Left cardiac atrium (tissue), 4 donors: ENCODE data around the gene WDTC1. TPM values are rescaled to one million over a fixed set of nuclear protein-coding genes. Genes with fewer than 3 reads are reported as not detected.
A peak's percentile ranks its signal among the peaks of the same experiment; 100 is the strongest.

ENCODE experiments used
- ATAC-seq, 2 donors: fragments of 200-7000 bp; cut with Tn5 transposase; one replicate each; pipeline ENCODE4 v1.9.1; 2020; ENCODE audit warnings: mild to moderate bottlenecking in 2 of 2, moderate library complexity in 2 of 2
- DNase-seq: peaks from one replicate; pipeline ENCODE4 v3.0.0-alpha.2; 2020
- intact Hi-C, 2 donors: fragments of 100-400 bp; cut with DNase I; formaldehyde crosslinking; loops; one replicate each; pipeline versions ENCODE4 v1.14.1 to v1.15.1; 2022 to 2023
- total RNA-seq, 2 donors: library from RNA; stranded (reverse); fragmentation: NEBNext Ultra II Directional; extraction: Animal tissue kit (Norgen Biotek cat#: 25700); gene quantifications; one replicate each; pipeline ENCODE4 v1.2.1, GENCODE V29; 2021
- donor health status: DM: no; HTN: yes; CAD: no.
- donor health status: DM: no; HTN: yes; CAD: no; lungs with severe emphysema.
- donor health status: DM: yes; HTN: yes; CAD: no.
- donor health status: Dilated cardiomyopathy.

The WDTC1 gene
- total RNA-seq, 2 donors from 2014 or later, result 50.6 to 54.2 TPM

- intact Hi-C loops, result loop anchor here in 1 of 2 donors (5.0 kb wide), 1 partner anchor 44 kb away; no protein-coding TSS in a partner anchor
Observed at GRCh38 chr1:27346357-27346756, 111.9 kb downstream of the WDTC1 start.

DNA sequence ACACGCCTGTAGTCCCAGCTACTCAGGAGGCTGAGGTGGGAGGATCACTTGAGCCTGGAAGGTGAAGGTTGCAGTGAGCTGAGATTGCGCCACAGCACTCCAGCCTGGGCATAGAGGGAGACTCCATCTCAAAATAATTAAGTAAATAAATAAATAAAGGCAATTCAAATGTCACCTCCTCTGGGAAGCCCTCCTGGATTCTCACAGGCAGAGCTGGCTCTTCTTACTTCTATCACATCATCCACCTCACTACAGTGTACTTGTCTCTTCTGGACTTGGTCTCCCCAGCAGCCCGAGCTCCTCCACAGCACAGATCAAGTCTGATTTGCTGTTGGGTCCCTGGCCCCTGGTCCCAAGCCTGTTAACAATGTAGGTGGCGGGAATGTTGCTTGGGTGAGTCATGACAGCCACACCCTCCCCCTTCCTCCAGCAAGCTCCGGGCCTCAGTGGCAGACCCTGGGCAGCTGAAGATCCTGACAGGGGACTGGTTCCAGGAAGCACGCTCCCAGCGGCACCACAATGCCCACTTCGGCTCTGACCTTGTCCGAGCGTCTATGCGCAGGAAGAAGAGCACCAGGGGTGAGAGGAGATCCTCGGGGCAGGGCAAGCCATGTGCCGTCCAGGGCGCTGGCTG lies 112.7 kb downstream of the WDTC1 start:
- no peak for DNase-seq
- no peak for ATAC-seq
- intact Hi-C loops, result loop anchor here in 1 of 2 donors (5.0 kb wide), 1 partner anchor 45 kb away; no protein-coding TSS in a partner anchor

More at GRCh38 chr1:27346357-27346756, 111.9 kb downstream of the WDTC1 start:
- ATAC-seq (no peak), DNase-seq (no peak)

DNA sequence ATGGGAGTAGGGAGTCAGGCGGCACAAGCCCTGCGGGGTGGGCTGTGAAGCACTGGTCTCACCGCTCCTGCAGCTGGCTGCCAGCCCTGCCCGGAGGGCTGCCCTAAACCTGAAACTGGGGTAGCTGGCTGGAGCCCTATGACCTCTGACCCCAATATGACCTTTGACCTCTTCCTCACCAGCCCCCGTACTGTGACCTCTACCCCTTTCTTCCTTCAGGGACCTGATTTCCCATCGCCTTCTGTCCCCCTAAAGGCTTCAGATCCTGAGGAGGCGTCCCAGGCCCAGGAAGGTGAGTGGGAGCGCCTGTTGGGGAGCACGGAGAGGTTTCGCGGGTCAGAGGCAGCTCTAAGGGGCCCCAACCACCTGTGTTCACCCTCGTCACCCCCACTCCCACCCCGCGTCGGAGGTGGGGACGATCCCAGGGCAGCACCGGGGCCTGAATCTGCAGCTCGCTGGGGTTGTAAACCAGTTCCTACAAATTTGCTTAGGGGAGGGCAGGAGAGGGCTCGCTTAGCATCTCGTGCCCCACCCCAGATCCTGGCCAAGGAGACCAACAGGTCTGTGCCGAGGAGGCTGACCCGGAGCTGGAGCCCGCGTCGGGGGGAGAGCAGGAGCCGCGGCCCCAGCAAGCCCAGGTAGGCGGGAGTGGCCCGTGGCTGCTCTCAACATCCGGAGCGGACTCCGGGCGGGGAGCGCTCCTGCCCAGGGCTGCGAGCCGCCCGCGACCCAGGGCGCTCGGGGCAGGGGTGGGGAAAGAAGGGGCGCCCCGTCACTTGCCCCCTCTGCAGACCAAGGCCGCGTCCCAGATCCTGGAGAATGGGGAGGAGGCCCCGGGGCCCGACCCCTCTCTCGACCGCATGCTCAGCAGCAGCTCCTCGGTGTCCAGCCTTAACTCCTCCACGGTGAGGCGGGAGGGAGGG lies 114.7 kb downstream of the WDTC1 start:
- ATAC-seq (peak; percentile 42 to 56), DNase-seq (no peak)
- intact Hi-C loops, result loop anchor here in 1 of 2 donors (5.0 kb wide), 1 partner anchor 47 kb away; no protein-coding TSS in a partner anchor

- intact Hi-C loops, result loop anchor here in 1 of 2 donors (5.0 kb wide), 1 partner anchor 48 kb away; no protein-coding TSS in a partner anchor
- ATAC-seq (peak; percentile 80 to 83), DNase-seq (peak; percentile 75)
Observed at GRCh38 chr1:27349784-27350662, 115.6 kb downstream of the WDTC1 start.

- intact Hi-C loops, result no loop called here
- ATAC-seq (peak; percentile 36 to 50), DNase-seq (peak; percentile 71)
Observed at GRCh38 chr1:27350663-27351540, 116.5 kb downstream of the WDTC1 start.

DNA sequence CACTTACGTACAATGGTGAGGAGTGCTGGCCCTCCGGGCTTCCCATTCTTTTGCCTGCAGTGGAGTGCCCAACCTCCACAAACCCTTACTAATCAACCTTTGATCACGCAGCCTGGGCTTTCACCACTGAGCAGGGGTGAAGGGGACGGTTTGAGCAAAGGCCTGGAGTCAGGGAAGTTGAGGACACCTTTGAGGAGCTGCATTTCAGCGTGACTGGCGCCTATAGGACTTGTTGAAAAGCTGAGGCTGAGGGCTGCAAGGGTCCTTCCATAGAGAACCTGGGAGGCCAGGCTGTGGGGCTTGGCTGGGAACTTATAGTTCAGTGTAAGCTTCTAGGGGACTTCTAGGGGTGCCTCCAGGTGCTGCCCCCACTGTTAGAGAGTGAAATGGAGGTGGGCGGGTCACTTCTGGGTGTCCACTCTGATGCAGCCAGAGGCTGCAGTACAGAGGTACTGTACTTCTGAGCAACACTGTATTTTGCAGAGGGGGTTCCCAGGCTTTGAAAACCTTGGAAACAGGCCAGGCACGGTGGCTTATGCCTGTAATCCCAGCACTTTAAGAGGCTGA lies 117.2 kb downstream of the WDTC1 start:
- intact Hi-C loops, result no loop called here
- DNase-seq (no peak), ATAC-seq (no peak)

GRCh38 chr1:27353166-27353565 lies 118.7 kb downstream of the WDTC1 start:
- DNase-seq (no peak), ATAC-seq (no peak)
- intact Hi-C loops, result no loop called here

DNA sequence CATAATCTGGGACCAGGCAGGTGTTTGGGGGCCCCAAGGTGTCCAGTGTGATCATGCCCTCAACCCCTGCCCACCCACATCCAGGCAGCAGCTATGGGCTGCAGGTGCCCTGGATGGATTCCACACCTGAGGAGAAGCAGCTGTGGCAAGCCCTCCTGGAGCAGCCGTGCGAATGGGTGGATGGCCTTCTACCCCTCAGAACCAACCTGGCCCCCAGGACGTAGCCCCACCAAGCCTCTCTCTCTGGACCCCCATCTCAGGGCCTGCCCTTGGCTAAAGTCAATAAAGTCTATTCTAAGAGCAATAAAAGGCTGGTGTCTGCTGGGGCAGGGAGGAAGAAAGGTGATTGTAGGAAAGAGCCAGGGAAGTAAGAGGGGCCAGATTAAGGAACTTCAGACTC lies 119.2 kb downstream of the WDTC1 start:
- intact Hi-C loops, result no loop called here
- DNase-seq, result no peak

GRCh38 chr1:27355683-27356082 lies 121.3 kb downstream of the WDTC1 start:
- intact Hi-C loops, result loop anchor here in 1 of 2 donors (5.0 kb wide), 1 partner anchor 37 kb away; the partner anchor contains the start of gene GPR3
- DNase-seq, result no peak

More for the DNA sequence above, 119.2 kb downstream of the WDTC1 start:
- no peak for ATAC-seq

GRCh38 chr1:27356277-27356618 lies 121.8 kb downstream of the WDTC1 start:
- DNase-seq (no peak), ATAC-seq (no peak)
- intact Hi-C loops, result loop anchor here in 1 of 2 donors (5.0 kb wide), 1 partner anchor 36 kb away; the partner anchor contains the start of gene GPR3

More at GRCh38 chr1:27355683-27356082, 121.3 kb downstream of the WDTC1 start:
- no peak for ATAC-seq

- peak in 1 of 2 donors; percentile 58 for ATAC-seq
- no peak for DNase-seq
- intact Hi-C loops, result loop anchor here in 1 of 2 donors (5.0 kb wide), 1 partner anchor 36 kb away; the partner anchor contains the start of gene GPR3
Observed at GRCh38 chr1:27356619-27357280, 122.3 kb downstream of the WDTC1 start.

- DNase-seq, result peak; percentile 78
- intact Hi-C loops, result loop anchor here in 1 of 2 donors (5.0 kb wide), 1 partner anchor 35 kb away; the partner anchor contains the start of gene GPR3
- ATAC-seq, result peak; percentile 67 to 83
Observed at GRCh38 chr1:27357281-27358037, 123.0 kb downstream of the WDTC1 start.
